GM12892 (cell line): Measurements from ENCODE around the gene LINGO1.

Experiments used
- POLR2A ChIP-seq: IDR thresholded peaks from 2 replicates; pipeline ENCODE4 v1.6.1; 2011; ENCODE audit warnings: low read depth, low read length, control low read depth
- POLR2AphosphoS5 ChIP-seq: IDR thresholded peaks from 2 replicates; pipeline ENCODE4 v1.6.1; 2011; ENCODE audit warnings: low read depth, low read length, control low read depth
- TAF1 ChIP-seq: IDR thresholded peaks from 2 replicates; pipeline ENCODE4 v1.6.1; 2011; ENCODE audit warnings: low read depth, mild to moderate bottlenecking, control low read depth, low read length, borderline replicate concordance

DNA sequence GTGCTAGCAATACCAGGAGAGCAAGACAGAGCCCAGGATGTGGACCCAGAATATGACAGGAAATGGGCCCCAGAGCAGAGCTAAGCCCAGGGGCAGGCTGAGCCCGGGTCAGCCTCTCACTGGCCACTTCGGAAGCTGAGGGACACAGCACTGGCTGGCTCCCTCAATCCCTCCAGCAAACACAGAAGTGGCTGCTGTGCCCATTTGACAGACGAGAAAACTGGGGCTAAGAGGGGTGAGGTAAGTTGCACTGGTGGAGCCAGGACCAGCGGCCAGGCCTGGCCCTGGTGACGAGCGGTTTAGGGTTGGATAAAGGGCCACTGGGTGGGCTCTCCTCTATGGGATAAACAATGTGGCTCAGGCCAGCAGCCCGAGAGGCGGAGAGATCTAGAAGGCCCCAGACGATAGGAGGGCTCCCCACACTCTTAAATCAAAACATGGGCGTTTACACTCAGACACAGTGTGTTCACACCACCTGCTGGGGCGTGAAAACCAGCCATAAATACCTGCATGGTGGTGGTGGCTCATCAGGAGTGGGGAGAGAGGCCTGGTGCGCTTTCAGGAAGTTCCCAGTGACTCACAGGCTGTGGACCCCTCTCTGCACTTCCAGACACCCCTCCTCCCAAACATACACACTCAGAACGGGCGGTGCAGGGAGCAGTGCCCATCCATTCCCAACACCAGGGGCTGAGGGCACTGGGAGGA, 12.0 kb upstream of the LINGO1 start:
- no peak for TF ChIP-seq POLR2AphosphoS5
- TF ChIP-seq POLR2A: no peak
- TF ChIP-seq TAF1: no peak
